GM19043 (cell line): ENCODE measurements around the gene SLC16A1.
A peak's percentile ranks its signal among the peaks of the same experiment; 100 is the strongest.
"Not testable (repeated sequence)": the region's sequence is repeated elsewhere in the genome, so short reads cannot be mapped to it uniquely, and the experiment has no call there.

Experiments
- ATAC-seq: cut with Tn5 transposase; IDR thresholded peaks from one replicate; pipeline ENCODE4 v1.9.1; 2021; ENCODE audit warnings: low read depth; ENCODE audit not compliant: unreplicated experiment

The SLC16A1 gene

DNA sequence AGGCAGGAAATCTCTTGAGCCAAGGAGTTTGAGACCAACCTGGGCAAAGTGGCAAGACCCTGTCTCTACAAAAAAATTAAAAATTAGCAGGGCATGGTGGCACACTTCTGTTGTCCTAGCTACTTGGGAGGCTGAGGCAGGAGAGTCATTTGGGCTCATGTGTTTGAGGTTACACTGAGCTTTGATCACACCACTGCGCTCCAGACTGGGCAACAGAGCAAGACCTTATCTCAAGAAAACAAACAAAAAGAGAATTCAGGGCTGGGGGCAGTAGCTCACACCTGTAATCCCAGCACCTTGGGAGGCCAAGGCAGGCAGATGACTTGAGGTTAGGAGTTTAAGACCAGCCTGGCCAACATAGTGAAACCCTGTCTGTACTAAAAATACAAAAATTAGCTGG lies 17.8 kb upstream of the SLC16A1 start:
- ATAC-seq, result no peak

DNA sequence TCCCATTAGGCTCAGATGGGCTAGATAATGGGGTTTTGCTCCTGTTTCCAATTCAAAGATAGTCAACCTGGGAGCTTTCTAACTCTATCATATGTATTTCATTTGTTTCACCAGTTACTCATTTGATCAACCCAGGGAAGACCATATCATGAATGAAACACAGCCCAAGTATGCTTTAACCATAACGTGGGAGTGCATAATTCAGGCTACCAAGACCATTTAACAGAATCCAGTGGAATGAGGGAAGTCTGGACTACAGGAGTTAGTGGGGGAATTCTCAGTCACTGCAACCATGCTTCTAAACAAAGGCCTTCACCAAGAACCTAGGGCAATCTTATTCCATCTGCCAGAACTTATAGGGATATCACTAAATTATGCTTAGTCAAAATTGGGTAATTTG lies 15.0 kb upstream of the SLC16A1 start:
- ATAC-seq, result no peak

DNA sequence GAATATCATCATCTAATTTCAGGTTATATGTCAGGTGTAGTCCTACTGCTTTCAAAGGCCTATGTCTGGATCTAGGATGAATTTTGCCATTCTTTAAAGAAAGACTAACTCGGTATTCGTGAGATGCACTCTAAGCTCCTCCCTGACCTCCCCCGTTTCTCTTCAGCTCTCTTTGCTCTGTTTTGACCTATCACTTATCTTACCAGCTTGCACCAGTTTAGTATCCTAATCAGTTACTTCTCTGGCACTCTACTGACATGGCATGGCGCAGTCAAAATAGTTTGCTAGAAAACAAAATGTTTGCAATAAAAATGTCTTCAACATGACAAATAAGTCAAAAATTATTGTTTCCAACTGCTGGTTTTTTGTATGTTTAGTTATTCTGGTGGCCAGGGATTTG lies 8.4 kb upstream of the SLC16A1 start:
- no peak for ATAC-seq

DNA sequence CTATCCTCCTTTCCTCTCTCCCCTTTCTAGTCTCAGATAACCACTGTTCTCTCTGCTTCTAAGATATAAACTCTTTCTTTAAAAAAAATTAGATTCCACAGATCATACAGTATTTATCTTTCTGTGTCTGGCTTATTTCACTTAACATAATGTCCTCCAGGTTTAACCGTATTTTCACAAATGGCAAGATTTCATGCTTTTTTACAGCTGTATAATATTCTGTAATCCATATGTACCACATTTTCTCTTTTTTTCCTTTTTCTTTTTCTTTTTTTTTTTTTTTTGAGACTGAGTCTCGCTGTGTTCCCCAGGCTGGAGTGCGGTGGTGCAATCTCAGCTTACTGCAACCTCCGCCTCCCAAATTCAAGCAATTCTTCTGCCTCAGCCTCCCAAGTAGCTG lies 5.1 kb upstream of the SLC16A1 start:
- ATAC-seq, result no peak

DNA sequence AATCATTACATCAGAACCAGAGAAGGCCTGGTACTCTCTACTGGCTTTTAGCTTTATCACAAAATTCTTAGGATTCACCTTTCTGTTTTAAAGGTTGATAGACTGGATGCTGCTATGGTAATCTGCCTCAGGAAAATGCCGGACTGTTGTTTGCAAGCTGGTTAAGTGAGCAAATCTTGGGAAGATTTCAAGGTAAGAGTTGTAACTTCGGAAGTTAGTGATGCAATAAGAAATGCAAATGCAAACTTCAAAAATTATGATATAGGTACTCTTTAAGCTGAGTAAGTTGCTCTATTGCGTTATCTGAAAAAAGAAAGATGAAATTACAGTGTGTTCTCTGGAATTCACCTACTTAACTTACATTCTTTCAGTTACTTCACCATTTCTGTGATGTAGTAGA lies 4.4 kb upstream of the SLC16A1 start:
- ATAC-seq, result no peak

DNA sequence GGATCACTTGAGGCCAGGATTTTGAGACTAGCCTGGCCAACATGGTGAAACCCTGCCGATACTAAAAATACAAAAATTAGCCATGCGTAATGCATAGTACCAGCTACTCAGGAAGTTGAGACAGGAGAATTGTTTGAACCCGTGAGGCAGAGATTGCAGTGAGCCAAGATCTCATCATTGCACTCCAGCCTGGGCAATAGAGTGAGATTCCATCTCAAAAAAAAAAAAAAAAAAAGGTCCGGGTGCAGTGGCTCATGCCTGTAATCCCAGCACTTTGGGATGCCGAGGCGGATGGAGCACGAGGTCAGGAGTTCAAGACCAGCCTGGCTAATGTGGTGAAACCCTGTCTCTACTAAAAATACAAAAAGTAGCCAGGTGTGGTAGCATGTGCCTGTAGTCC lies 2.2 kb upstream of the SLC16A1 start:
- ATAC-seq, result not testable (repeated sequence)

DNA sequence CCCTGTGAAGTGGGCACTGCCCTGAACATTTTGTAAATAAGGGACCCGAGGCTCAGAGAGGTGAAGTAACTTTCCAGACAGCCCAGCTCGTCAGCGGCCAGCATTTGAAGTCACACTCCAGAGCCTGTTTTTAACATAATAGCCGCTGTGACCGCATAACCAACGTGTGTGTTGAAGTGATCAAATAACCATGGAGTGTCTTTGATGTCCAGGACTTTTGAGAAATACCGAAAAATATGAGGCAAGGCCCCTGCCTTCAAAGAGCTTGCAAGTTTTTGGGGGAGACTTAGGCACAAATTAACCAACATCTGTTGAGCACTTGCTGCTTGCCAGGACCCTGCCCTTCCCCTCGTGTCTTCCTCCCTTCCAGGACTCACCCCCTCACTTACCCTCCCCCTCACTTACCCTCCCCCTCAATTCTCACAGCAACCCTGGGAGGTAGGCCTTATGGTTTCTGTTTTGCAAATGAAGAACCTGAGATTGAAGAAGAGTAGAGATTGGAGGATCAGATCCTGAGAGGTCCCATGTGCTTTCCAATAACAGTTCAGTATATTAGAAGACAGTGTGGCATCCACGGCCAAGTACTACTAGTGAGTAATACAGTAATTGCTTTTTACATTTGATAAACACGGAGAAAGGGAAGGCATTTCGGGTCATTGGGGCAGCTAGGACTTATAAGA lies 1.3 kb upstream of the SLC16A1 start:
- peak; percentile 48 for ATAC-seq

DNA sequence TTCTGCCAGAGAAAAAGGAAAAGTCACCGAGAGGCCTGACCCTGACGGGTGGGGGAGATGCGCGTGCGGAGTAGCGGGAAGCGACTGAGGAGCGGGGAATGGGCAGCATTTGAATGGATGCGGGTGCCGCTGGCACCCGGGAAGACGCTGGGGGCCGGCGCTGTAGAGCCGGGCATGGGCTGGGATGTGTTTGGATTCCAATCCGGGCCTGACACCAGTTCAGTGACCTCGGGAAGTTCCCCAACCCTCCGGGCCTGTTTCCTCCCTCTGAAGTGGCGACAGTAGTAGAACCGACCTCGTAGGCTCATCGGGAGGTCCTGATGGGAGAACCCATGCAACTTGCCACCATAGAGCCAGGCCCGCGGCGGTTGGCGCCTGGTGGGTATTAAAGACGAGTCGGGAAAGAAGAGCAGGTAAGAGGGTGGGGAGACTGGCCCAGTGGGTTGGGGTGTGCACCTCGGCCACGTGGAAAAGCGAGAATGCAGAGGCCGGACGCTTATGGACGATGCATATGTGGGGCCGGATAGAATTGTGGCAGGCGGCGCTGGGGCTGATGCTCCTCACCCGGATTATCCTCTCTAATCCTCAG lies 642 bp upstream of the SLC16A1 start:
- ATAC-seq, result no peak

DNA sequence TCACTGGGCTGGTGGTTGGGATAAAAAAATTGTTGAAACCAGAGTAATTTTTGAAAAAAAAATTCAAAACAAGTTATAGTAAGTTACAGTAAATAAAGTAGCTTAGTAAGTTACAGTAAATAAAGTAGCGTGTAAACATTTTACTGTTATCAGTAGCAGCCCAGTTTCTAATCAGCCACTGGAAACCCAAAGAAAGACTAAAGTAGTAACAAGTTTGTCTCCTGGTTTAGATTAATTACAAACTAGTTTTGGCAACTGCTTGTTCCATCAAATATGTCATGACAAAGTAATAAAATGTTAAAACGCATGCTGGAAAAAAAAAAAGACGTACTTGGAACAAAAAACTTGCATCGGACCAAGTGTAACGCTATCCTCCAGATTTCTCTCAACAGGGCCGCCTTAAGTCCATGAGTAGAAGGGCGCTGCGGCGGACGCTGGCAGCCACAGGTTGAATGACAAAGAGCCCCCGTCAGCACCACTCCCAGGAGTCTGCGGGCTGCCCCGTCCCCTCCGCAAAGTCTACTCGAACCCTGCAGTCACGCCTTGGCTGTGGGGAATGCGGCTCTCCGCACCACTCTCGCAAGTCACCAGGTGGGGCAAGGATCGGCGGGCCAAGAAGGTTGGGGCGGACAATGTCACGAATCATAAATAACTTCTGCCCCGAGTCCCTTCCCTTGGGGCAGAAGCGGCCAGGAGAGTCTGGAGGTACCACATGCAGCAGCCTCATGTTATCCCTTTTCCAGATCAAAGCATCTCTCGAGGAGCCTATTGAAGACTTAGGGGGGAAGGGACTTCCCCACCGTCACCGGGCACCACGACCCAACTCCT lies 837 bp downstream of the SLC16A1 start:
- ATAC-seq, result peak; percentile 22

DNA sequence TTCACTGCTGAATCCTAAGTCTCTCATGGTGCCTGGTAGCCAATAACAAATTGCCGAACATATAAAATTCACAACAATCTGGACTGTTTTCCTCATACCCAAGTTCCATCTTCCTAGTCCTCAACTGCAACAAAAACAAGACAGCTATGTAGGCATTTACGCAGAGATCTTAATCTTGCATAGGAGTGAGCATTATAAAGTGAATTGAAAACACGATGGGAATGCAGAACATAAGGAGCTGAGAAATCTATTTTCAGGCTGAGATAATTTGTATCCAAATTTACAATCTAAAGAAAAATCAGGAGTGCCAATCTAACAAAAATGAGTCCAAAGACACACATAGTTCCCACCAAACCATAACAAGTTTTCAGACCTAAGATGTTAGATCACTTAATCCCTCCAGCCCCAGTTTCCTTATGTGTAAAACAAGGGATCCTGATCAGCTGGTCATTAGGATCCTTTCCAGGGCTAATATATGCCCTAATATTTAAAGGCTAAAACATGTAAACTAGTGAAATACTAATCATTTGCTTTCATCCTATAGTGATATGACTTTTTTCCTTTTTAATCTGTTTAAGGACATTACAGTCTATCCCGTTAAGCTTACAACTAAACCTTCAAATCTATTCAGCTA lies 1.9 kb downstream of the SLC16A1 start:
- no peak for ATAC-seq

DNA sequence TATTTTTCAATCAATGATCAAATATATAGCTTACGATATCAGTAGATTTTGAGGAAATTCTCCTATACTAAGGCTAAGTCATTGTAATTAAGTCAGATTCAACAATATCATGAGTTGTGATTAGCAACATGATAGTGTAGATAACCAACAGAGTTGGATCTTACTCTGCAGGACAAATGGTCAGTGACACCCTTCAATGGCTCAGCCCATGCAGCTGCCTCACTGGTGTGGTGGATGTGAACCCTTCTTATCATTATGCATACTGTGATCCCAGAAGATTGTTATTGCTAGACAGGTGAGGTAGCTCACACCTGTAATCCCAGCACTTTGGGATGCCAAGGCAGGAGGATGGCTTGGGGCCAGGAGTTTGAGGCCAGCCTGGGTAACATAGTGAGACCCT lies 5.6 kb downstream of the SLC16A1 start:
- no peak for ATAC-seq

DNA sequence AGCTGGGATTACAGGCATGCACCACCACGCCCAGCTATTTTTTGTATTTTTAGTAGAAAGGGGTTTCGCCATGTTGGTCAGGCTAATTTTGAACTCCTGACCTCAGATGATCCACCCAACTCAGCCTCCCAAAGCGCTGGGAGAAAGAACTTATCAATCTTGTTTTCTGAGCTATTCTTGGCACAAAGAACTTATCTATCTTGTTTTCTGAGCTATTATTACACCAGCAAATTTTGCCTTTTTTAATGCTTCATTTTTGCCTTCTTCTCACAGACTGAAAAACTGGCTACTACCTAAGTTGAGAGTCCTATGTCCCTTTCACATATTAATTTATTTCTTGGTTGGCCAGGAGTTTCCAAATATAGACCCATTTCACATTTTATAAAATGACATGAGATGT lies 9.3 kb downstream of the SLC16A1 start:
- ATAC-seq, result no peak

DNA sequence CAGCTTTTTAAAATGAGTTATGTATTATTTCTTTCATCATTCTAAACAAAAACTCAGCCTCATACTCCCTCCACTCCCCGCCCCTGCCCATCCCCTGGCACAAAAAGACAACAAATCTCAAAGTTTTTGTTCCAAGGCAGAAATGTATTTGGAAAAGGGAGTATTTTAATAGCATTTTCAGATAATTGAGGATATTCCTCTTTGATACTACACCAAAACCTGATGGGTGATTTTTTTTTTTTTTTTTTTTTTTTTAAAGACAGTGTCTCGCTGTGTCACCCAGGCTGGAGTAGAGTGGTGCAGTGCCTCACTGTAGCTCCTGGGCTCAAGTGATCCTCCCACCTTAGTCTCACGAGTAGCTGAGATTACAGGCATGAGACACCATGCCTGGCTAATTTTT lies 16.2 kb downstream of the SLC16A1 start:
- ATAC-seq, result no peak

DNA sequence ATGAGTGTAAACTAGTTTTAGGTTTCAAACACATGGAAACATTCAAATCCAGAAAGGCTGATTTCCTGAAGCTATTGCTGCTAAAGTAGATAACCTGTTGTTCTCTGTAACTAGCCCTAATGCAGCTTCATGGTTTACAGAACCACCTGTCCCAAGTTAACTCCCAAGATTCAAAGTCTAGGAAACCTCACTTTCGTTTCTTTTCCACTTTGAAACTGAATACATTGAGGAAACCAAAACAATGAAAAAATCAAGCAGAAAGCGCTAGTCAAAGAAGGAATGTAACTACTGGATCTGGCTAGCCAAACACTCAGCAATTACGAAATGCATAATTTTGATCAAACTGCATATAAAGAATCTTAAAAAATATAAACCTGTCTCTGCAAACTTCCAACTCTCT lies 17.8 kb downstream of the SLC16A1 start:
- ATAC-seq, result no peak

DNA sequence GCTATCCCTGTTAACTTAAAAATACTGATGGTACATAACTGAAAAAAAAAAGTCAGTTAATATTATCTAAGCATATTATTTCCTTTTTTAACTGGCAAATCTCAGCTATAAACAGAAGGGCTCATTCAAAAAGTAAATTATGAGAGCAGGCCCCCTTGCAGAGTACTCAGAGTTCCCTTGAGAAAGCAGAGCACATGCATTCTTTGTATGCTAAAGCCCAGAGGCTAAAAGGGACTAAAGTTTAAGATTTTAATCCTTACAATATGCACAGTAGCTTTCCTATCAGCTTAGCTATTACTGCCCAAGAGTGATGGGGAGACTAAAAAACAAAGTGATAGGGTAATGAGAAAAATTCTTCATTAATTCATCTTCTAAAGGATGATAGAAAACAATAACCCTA lies 18.5 kb downstream of the SLC16A1 start:
- no peak for ATAC-seq

DNA sequence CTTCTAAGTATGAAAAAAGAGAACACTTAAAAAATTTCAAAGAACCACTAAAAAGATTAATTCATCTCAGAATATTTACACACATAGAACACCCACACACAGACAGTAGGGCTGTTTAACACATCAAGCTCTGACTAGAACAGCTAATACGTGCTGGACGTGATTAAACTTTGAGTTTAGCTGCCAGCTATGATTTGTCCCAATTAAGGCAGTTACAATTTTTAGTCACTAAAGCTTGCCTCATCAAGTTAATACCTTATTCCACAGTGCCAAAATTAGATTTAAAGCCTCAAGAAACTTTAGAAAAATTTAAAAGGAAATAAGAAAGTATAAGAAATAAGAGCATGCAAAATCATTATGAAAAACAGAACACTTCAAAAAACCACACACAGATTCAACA lies 18.9 kb downstream of the SLC16A1 start:
- ATAC-seq, result no peak

DNA sequence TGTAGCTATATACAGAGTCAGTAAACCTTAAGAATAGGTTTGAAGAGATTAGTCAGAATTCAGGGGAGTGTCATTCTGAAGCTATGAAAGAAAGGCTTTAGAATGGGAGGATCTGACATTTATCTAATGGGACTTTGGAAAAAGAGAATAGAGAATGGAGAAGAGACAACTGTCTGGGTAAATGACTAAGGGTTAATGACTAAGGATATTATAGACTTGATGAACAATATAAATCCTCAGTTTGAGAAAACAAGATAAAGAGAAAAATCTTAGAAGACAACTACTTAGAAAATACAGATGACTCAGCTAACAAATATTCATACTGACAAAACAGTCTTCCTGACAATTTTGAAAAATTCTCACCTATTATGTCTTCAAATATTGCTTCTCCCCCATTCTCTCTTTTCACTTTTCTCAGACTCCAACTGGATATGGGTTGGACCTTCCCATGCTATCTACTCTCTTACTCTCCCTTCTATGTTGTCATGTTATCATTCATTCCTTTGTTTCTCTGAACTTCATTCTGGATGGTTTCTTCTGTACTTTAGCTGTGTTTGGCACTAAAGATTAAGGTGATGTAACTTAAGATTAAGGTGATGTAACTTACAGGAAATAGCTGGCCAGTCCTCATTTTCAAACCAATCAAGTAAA lies 20.4 kb downstream of the SLC16A1 start:
- ATAC-seq, result no peak

DNA sequence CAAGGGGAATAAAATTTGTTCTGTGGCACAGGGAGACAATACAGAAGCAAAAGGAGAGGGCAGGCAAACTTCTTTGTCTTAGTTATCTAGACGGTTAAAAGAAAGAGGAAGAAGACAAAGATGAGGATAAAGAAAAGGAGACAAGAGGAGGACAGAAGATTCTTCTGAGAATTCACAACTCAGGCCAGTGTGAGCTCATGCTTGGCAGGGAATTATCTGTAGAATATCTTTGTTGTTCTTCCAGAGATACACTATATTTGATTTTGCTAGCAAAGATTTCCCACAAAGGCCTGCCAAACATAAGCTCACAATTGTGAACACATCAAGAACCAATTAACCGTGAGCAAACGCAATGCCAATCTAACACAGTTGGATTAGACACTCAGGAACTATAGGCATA lies 21.4 kb downstream of the SLC16A1 start:
- no peak for ATAC-seq

DNA sequence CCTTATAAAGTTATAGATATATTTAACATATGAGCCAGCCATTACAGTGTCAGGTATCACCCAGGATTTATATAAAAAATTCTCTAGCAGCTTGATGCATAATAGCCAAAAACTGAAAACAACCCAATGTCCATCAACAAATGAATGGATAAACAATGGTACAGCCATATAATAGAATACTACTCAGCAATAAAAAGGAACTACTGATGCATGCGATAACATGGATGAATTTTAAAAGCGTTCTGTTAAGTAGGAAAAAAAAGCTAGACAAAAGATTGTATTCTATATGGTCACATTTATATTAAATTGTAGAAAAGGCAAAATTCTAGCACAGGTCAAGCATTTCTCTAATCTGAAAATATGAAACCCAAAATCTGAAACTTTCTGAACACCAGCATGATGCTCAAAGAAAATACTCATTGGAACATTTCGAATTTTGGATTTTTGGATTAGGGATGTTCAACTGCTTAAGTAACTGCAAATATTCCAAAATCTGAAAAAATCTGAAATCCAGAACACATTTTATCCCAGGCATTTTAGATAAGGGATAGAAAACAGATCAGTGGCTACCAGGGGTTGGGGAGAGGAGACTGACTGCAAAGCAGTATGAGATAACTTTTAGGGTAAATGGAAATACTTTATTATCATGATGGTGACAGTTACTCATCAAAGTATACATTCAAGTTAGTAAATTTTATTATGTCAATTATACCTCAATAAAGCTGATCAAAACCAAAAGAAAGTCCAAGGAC lies 22.0 kb downstream of the SLC16A1 start:
- no peak for ATAC-seq

DNA sequence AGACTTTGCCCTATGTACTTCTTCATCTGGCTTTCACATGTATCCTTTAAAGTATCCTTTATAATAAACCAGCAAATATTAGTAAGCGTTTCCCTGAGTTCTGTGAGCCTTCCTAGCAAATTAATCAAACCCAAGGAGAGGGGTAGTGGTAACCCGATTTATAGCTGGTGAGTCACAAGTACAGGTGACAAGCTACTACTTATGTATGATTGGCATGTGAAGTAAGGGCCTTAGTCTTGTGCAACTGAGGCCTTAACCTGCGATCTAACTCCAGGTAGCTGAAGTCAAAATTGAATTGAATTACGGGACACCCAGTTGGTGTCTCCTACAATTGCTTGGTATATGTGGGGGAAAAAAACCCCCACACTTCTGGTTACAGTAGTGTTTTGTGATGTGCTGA lies 26.0 kb downstream of the SLC16A1 start:
- no peak for ATAC-seq
